Type B pancreatic cell (in vitro differentiated cells): Measurements from ENCODE around the gene POLR2B. TPM values are rescaled to one million over a fixed set of nuclear protein-coding genes. Genes with fewer than 3 reads are reported as not detected.
A peak's percentile ranks its signal among the peaks of the same experiment; 100 is the strongest.

ENCODE experiments used
- DNase-seq: peaks from one replicate; pipeline ENCODE4 v3.0.0; 2021; ENCODE audit warnings: mixed read lengths; ENCODE audit not compliant: unreplicated experiment; ENCODE audit errors: extremely low spot score
- H3K27ac Mint-ChIP-seq: 2 replicates; pipeline ENCODE4 v1.8.0; 2021; ENCODE audit warnings: mild to moderate bottlenecking, mixed read lengths
- H3K27me3 Mint-ChIP-seq: 2 replicates; pipeline ENCODE4 v1.8.0; 2021; ENCODE audit warnings: mixed read lengths
- H3K36me3 Mint-ChIP-seq: 2 replicates; pipeline ENCODE4 v1.8.0; 2021; ENCODE audit warnings: mixed read lengths
- H3K4me1 Mint-ChIP-seq: one replicate; pipeline ENCODE4 v1.8.0; 2021; ENCODE audit warnings: mixed read lengths; ENCODE audit not compliant: unreplicated experiment
- H3K4me3 Mint-ChIP-seq: 2 replicates; pipeline ENCODE4 v1.8.0; 2021; ENCODE audit warnings: mild to moderate bottlenecking, mixed read lengths
- H3K9me3 Mint-ChIP-seq: 2 replicates; pipeline ENCODE4 v1.8.0; 2021; ENCODE audit warnings: mixed read lengths
- total RNA-seq: library from RNA; stranded (reverse); gene quantifications from 2 replicates; pipeline ENCODE4 v1.2.1, GENCODE V29; 2021; ENCODE audit warnings: low replicate concordance
- TF ChIP-seq, protein P1 (sequence below): fragments of 200-600 bp; sonication (generic); conservative IDR thresholded peaks from 2 replicates; pipeline ENCODE4 v1.5.0; 2021; ENCODE audit warnings: antibody characterized with exemption, mild to moderate bottlenecking

The POLR2B gene
- total RNA-seq, 1 donor from 2014 or later = 117 TPM

DNA sequence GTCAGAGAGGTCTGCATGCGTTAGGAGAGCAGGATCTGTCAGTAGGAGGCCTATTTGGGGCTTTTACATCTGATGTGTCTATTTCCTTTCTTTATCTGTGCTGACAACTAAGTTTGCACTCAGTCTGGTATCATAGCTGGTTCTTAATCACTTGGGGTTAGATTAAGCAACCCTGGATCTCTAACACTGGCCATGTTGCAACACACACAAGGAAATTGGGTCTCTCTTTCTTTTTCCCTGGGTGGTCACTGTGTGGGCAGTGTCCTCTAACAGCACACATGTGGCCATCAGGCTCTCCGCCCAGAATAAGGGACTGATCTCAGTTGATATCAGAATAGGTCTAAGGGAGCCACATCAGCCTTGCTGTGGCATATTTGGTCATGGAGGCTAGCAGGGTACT, 92.6 kb downstream of the POLR2B start:
- Mint-ChIP-seq H3K36me3 (peaks cover 6% of the 10 kb centered on the region), H3K9me3 (no peaks in the 10 kb centered on the region), H3K27ac (no peak overlapping the region), H3K27me3 (no peaks in the 10 kb centered on the region), H3K4me1 (peaks cover 22% of the 10 kb centered on the region), H3K4me3 (no peak overlapping the region)
- no peak for DNase-seq
- TF ChIP-seq, protein P1, sequence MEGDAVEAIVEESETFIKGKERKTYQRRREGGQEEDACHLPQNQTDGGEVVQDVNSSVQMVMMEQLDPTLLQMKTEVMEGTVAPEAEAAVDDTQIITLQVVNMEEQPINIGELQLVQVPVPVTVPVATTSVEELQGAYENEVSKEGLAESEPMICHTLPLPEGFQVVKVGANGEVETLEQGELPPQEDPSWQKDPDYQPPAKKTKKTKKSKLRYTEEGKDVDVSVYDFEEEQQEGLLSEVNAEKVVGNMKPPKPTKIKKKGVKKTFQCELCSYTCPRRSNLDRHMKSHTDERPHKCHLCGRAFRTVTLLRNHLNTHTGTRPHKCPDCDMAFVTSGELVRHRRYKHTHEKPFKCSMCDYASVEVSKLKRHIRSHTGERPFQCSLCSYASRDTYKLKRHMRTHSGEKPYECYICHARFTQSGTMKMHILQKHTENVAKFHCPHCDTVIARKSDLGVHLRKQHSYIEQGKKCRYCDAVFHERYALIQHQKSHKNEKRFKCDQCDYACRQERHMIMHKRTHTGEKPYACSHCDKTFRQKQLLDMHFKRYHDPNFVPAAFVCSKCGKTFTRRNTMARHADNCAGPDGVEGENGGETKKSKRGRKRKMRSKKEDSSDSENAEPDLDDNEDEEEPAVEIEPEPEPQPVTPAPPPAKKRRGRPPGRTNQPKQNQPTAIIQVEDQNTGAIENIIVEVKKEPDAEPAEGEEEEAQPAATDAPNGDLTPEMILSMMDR = no peak

DNA sequence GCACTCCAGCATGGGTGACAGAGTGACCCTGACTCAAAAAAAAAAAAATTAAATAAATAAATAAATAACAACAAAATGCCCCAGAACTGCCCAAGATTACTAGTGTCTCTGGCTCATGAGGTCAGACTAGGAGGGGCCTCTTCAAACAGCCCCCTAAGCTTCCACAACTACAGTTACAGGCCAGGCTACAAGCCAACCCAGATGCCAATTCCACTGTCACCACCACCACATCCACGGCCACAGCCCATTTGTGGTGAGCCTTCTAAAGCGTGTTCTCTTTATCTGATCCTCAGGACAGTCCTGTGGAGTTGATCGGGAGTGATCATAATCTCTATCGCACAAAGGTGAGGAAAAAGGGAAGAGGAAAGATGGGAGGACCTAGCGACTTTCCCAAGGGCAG, 94.9 kb downstream of the POLR2B start:
- Mint-ChIP-seq H3K9me3 (no peaks in the 10 kb centered on the region), H3K27ac (no peak overlapping the region), H3K4me3 (no peak overlapping the region), H3K27me3 (no peaks in the 10 kb centered on the region), H3K36me3 (peaks cover 6% of the 10 kb centered on the region), H3K4me1 (peaks cover 35% of the 10 kb centered on the region)
- TF ChIP-seq, protein P1 = no peak
- DNase-seq = no peak

DNA sequence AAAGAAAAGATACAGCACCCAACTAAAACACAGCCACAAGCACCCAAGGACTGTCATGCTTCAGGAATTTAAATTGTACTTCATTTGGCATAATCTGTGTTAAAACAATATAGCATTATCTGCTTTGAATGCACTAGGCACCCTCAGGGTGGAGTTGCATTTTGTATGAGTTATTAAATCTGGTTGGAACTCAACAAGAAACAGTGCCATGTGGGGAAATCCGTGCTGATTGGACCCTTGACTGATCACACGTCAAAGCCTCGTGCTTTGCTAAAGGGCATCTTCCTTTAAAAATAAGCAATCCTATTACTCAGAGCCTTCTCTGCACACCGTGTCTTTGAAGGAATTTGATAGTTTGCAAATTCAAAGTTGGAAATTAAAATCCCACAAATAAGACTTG, 96.0 kb downstream of the POLR2B start:
- peaks cover 40% of the 10 kb centered on the region for H3K4me1 Mint-ChIP-seq
- H3K36me3 Mint-ChIP-seq = peaks cover 6% of the 10 kb centered on the region
- H3K9me3 Mint-ChIP-seq = no peaks in the 10 kb centered on the region
- no peak for DNase-seq
- no peaks in the 10 kb centered on the region for H3K27me3 Mint-ChIP-seq
- TF ChIP-seq, protein P1 = no peak
- H3K27ac Mint-ChIP-seq = peak overlapping the region; percentile 36
- no peak overlapping the region for H3K4me3 Mint-ChIP-seq

DNA sequence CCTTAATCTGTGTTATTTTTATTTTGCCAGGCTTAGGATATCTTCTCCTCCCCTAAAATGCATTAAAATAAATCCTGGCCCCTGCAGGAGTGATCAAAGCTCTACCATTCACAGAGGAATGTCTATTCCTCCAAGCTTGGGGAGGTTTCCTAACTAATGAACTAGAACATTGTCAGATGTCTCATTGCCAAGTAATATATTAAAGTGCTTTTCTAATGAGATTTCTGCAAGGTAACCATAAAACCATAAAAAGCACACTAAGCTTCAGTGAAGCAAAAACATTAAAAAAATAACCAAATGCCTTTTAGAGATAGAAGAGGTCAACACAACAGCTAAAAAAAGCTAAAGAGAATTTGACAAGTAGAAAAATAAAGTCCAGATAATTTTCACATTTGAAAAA, 96.7 kb downstream of the POLR2B start:
- peaks cover 41% of the 10 kb centered on the region for H3K4me1 Mint-ChIP-seq
- DNase-seq = no peak
- peaks cover 6% of the 10 kb centered on the region for H3K36me3 Mint-ChIP-seq
- no peak overlapping the region for H3K27ac Mint-ChIP-seq
- no peak overlapping the region for H3K4me3 Mint-ChIP-seq
- H3K27me3 Mint-ChIP-seq = no peaks in the 10 kb centered on the region
- TF ChIP-seq, protein P1 = no peak
- no peaks in the 10 kb centered on the region for H3K9me3 Mint-ChIP-seq

DNA sequence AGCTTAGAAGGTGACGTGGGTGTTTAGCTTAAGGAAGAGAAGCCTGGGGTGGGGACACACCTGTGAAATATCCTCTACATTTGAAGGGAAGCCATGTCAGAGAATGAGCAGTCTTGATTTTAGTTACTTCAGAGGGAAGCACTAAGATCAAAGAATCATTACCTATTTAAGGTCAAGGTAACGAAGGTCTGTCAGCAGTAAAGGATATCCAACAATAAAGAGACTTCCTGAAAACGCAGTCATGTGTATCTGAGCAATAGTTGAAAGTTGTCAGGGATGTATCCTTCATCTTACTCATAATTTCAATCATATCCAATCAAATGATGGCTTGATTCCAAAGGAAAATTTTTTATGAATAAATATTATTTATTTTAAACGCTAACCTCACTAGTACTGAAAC, 98.0 kb downstream of the POLR2B start:
- no peak for DNase-seq
- H3K27ac Mint-ChIP-seq = peak overlapping the region; percentile 39
- no peaks in the 10 kb centered on the region for H3K9me3 Mint-ChIP-seq
- peaks cover 3% of the 10 kb centered on the region for H3K36me3 Mint-ChIP-seq
- H3K4me3 Mint-ChIP-seq = no peak overlapping the region
- TF ChIP-seq, protein P1 = no peak
- peaks cover 50% of the 10 kb centered on the region for H3K4me1 Mint-ChIP-seq
- H3K27me3 Mint-ChIP-seq = no peaks in the 10 kb centered on the region
